Type B pancreatic cell (in vitro differentiated cells): ENCODE results near the gene ARRDC4. TPM values are rescaled to one million over a fixed set of nuclear protein-coding genes. Genes with fewer than 3 reads are reported as not detected.

Experiments
- DNase-seq: peaks from one replicate; pipeline ENCODE4 v3.0.0; 2021; ENCODE audit warnings: mixed read lengths; ENCODE audit not compliant: unreplicated experiment; ENCODE audit errors: extremely low spot score
- H3K27ac Mint-ChIP-seq: 2 replicates; pipeline ENCODE4 v1.8.0; 2021; ENCODE audit warnings: mild to moderate bottlenecking, mixed read lengths
- H3K27me3 Mint-ChIP-seq: 2 replicates; pipeline ENCODE4 v1.8.0; 2021; ENCODE audit warnings: mixed read lengths
- H3K36me3 Mint-ChIP-seq: 2 replicates; pipeline ENCODE4 v1.8.0; 2021; ENCODE audit warnings: mixed read lengths
- H3K4me1 Mint-ChIP-seq: one replicate; pipeline ENCODE4 v1.8.0; 2021; ENCODE audit warnings: mixed read lengths; ENCODE audit not compliant: unreplicated experiment
- H3K4me3 Mint-ChIP-seq: 2 replicates; pipeline ENCODE4 v1.8.0; 2021; ENCODE audit warnings: mild to moderate bottlenecking, mixed read lengths
- H3K9me3 Mint-ChIP-seq: 2 replicates; pipeline ENCODE4 v1.8.0; 2021; ENCODE audit warnings: mixed read lengths
- total RNA-seq: library from RNA; stranded (reverse); gene quantifications from 2 replicates; pipeline ENCODE4 v1.2.1, GENCODE V29; 2021; ENCODE audit warnings: low replicate concordance
- TF ChIP-seq, protein P1 (sequence below): fragments of 200-600 bp; sonication (generic); conservative IDR thresholded peaks from 2 replicates; pipeline ENCODE4 v1.5.0; 2021; ENCODE audit warnings: antibody characterized with exemption, mild to moderate bottlenecking

ARRDC4 gene
- total RNA-seq, 1 donor from 2014 or later, result 31.6 TPM

DNA sequence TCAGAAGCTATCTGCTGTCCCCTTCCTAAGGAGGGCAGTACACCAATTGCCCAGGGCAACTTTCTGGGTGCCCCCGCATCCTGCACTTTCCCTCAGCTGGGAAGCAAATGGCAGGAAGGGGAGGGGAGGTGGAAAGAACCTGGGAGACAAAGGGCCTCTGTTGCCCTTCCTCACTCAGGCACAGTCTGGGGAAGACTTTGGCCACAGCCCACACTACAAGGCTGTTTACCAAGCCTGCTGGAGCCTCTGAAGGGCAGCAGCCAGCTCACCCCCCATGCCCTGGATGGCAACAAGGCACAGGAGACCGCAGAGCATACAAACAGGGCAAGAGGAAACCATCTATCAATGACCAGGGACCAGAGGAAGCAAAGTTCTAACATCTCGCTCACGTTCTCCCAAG, 42.4 kb downstream of the ARRDC4 start:
- TF ChIP-seq, protein P1, sequence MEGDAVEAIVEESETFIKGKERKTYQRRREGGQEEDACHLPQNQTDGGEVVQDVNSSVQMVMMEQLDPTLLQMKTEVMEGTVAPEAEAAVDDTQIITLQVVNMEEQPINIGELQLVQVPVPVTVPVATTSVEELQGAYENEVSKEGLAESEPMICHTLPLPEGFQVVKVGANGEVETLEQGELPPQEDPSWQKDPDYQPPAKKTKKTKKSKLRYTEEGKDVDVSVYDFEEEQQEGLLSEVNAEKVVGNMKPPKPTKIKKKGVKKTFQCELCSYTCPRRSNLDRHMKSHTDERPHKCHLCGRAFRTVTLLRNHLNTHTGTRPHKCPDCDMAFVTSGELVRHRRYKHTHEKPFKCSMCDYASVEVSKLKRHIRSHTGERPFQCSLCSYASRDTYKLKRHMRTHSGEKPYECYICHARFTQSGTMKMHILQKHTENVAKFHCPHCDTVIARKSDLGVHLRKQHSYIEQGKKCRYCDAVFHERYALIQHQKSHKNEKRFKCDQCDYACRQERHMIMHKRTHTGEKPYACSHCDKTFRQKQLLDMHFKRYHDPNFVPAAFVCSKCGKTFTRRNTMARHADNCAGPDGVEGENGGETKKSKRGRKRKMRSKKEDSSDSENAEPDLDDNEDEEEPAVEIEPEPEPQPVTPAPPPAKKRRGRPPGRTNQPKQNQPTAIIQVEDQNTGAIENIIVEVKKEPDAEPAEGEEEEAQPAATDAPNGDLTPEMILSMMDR, result no peak
- Mint-ChIP-seq H3K4me3 (no peak overlapping the region), H3K4me1 (no peaks in the 10 kb centered on the region), H3K9me3 (no peaks in the 10 kb centered on the region), H3K27me3 (no peaks in the 10 kb centered on the region), H3K36me3 (no peaks in the 10 kb centered on the region), H3K27ac (no peak overlapping the region)
- no peak for DNase-seq

DNA sequence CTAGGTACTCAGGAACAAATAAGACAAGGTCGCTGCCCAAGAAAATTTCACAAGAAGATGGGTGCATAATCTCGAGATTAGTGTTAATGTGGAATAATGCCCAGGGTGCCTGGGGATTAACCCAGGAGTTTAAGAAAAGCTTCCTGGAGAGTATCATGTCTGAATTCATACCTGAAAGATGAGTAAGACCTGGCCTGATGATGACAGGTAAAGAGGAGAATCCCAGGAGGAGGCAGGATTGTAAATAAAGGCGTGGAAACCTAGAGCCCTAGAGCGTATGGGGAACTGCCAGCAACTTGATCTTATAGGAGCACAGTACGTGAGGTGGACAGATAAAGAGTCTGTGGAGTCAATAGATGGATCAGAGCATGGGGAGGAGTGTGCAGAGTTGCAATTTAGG, 43.0 kb downstream of the ARRDC4 start:
- DNase-seq, result no peak
- no peak overlapping the region for H3K4me3 Mint-ChIP-seq
- no peaks in the 10 kb centered on the region for H3K9me3 Mint-ChIP-seq
- H3K36me3 Mint-ChIP-seq, result no peaks in the 10 kb centered on the region
- no peaks in the 10 kb centered on the region for H3K27me3 Mint-ChIP-seq
- H3K27ac Mint-ChIP-seq, result no peak overlapping the region
- no peaks in the 10 kb centered on the region for H3K4me1 Mint-ChIP-seq
- TF ChIP-seq, protein P1, result no peak

- Mint-ChIP-seq H3K36me3 (no peaks in the 10 kb centered on the region), H3K9me3 (no peaks in the 10 kb centered on the region), H3K4me3 (no peak overlapping the region), H3K27me3 (no peaks in the 10 kb centered on the region), H3K4me1 (no peaks in the 10 kb centered on the region), H3K27ac (no peak overlapping the region)
- no peak for DNase-seq
- TF ChIP-seq, protein P1, result no peak
These were observed 43.5 kb downstream of the ARRDC4 start for GRCh38 chr15:98003996-98004395.

DNA sequence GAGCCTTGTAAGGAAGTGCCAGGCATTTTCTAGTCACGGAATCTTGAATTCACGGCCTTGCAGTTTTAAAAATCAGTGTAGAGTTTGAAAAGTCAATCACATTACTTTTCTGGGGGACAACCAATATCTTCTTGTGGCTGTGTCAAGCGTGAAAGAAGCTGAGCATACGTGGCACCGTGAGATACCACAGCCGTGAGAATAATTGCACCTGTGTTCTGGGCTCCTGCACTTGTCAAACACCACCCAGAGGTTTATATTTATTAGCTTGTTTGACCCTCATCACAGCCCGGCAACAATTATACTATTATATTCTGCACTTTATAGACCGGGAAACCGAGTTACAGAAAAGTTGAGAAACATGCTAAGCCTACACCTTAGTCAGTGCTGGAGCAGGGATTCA, 45.2 kb downstream of the ARRDC4 start:
- no peaks in the 10 kb centered on the region for H3K36me3 Mint-ChIP-seq
- H3K9me3 Mint-ChIP-seq, result no peaks in the 10 kb centered on the region
- H3K4me1 Mint-ChIP-seq, result no peaks in the 10 kb centered on the region
- no peaks in the 10 kb centered on the region for H3K27me3 Mint-ChIP-seq
- no peak overlapping the region for H3K27ac Mint-ChIP-seq
- TF ChIP-seq, protein P1, result no peak
- no peak overlapping the region for H3K4me3 Mint-ChIP-seq
- DNase-seq, result no peak

DNA sequence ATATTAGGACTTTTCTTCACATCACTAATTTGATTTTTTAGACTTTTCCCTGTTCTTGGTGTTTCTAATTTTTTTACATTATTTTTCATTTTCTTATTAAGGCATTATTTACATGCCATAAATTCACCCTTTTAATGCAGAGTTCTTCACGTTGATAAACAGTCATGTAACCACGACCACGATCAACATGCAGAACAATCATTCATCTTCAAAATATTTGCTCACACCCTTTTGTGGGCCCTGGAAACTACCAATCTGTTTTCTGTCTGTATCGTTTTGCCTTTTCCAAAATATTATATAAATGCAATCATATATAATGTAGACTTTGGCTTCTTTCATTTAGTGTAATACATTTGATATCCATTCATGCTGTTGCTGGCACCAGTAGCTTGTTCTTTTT, 48.7 kb downstream of the ARRDC4 start:
- Mint-ChIP-seq H3K27ac (no peak overlapping the region), H3K4me1 (no peaks in the 10 kb centered on the region), H3K4me3 (no peak overlapping the region), H3K27me3 (no peaks in the 10 kb centered on the region), H3K9me3 (no peaks in the 10 kb centered on the region), H3K36me3 (no peaks in the 10 kb centered on the region)
- no peak for DNase-seq
- TF ChIP-seq, protein P1, result no peak

DNA sequence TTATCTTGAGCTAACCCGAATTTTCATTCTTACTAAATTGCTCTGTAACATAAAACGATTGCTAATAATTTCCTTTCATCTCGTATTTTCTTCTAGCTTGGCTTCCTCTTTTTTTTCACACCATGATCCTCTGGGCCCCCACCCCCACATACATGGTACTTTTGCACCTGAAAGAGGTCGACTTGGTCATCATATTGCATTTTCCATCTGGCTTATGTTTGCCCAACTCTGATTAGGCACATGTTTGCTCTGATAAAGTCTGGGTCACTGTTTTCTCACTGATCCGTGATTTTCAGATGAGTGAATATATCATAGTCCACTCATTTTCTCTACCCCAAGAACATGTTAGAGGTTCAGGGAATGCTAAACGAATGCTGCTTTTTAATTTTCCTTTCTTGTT, 49.5 kb downstream of the ARRDC4 start:
- H3K4me1 Mint-ChIP-seq, result no peaks in the 10 kb centered on the region
- TF ChIP-seq, protein P1, result no peak
- H3K9me3 Mint-ChIP-seq, result no peaks in the 10 kb centered on the region
- no peak for DNase-seq
- H3K27ac Mint-ChIP-seq, result peak overlapping the region; percentile 52
- H3K4me3 Mint-ChIP-seq, result no peak overlapping the region
- H3K36me3 Mint-ChIP-seq, result no peaks in the 10 kb centered on the region
- H3K27me3 Mint-ChIP-seq, result no peaks in the 10 kb centered on the region
